ENCODE measurements around the gene ZNF687.

Gene ZNF687

GRCh38 chr1:151325231-151325630 is 43.1 kb downstream of the ZNF687 start:
- Mint-ChIP-seq H3K4me3 (peak overlapping the region; percentile 94 to 97 (median 96)), H3K27ac (peak overlapping the region; percentile 98 to 99 (median 99)), H3K27me3 (ENCODE audit: low read depth) (no peaks in the 10 kb centered on the region), H3K36me3 (ENCODE audit: low read depth) (peaks cover 39% of the 10 kb centered on the region), H3K9me3 (no peaks in the 10 kb centered on the region), H3K4me1 (peaks cover 55% of the 10 kb centered on the region)
- TF ChIP-seq CTCF (IDR thresholded peaks at IDR 0.05; ENCODE audit: unreplicated experiment in 3 of 3), result no peak

- peak overlapping the region; percentile 98 to 99 (median 99) for H3K27ac Mint-ChIP-seq
- H3K27me3 Mint-ChIP-seq (ENCODE audit: low read depth), result no peaks in the 10 kb centered on the region
- H3K4me3 Mint-ChIP-seq, result peak overlapping the region; percentile 94 to 97 (median 96)
- no peaks in the 10 kb centered on the region for H3K9me3 Mint-ChIP-seq
- peaks cover 50% of the 10 kb centered on the region for H3K4me1 Mint-ChIP-seq
- no peak for TF ChIP-seq CTCF (IDR thresholded peaks at IDR 0.05; ENCODE audit: unreplicated experiment in 3 of 3)
- peaks cover 33% of the 10 kb centered on the region for H3K36me3 Mint-ChIP-seq (ENCODE audit: low read depth)
Observed at GRCh38 chr1:151325646-151326429, 43.7 kb downstream of the ZNF687 start.

- peak overlapping the region; percentile 98 to 99 (median 99) for H3K27ac Mint-ChIP-seq
- no peaks in the 10 kb centered on the region for H3K9me3 Mint-ChIP-seq
- peak overlapping the region; percentile 94 to 97 (median 96) for H3K4me3 Mint-ChIP-seq
- no peak for TF ChIP-seq CTCF (IDR thresholded peaks at IDR 0.05; ENCODE audit: unreplicated experiment in 3 of 3)
- peaks cover 49% of the 10 kb centered on the region for H3K4me1 Mint-ChIP-seq
- H3K27me3 Mint-ChIP-seq (ENCODE audit: low read depth), result no peaks in the 10 kb centered on the region
- H3K36me3 Mint-ChIP-seq (ENCODE audit: low read depth), result peaks cover 31% of the 10 kb centered on the region
Observed at GRCh38 chr1:151326619-151327222, 44.6 kb downstream of the ZNF687 start.

- no peaks in the 10 kb centered on the region for H3K27me3 Mint-ChIP-seq (ENCODE audit: low read depth)
- peaks cover 43% of the 10 kb centered on the region for H3K4me1 Mint-ChIP-seq
- no peak for TF ChIP-seq CTCF (IDR thresholded peaks at IDR 0.05; ENCODE audit: unreplicated experiment in 3 of 3)
- peaks cover 25% of the 10 kb centered on the region for H3K36me3 Mint-ChIP-seq (ENCODE audit: low read depth)
- peak within 1 kb of the TSS; percentile 94 to 97 (median 96) for H3K4me3 Mint-ChIP-seq
- H3K27ac Mint-ChIP-seq, result peak within 1 kb of the TSS; percentile 98 to 99 (median 99)
- no peaks in the 10 kb centered on the region for H3K9me3 Mint-ChIP-seq
Observed at GRCh38 chr1:151327223-151327902, 45.3 kb downstream of the ZNF687 start, which contains the start of gene PI4KB. PI4KB (minus strand) TSS chr1:151327416; CDS start chr1:151316481, 10,935 bp downstream.

GRCh38 chr1:151327903-151328674 is 46.0 kb downstream of the ZNF687 start:
- Mint-ChIP-seq H3K4me3 (peak overlapping the region; percentile 88 to 96 (median 94)), H3K36me3 (ENCODE audit: low read depth) (peaks cover 18% of the 10 kb centered on the region), H3K27me3 (ENCODE audit: low read depth) (no peaks in the 10 kb centered on the region), H3K9me3 (no peaks in the 10 kb centered on the region), H3K27ac (peak overlapping the region; percentile 98 to 99 (median 99)), H3K4me1 (peaks cover 37% of the 10 kb centered on the region)
- no peak for TF ChIP-seq CTCF (IDR thresholded peaks at IDR 0.05; ENCODE audit: unreplicated experiment in 3 of 3)

Measured in nephron (organoid).